Germinal center (tissue), 1 donor: ENCODE data around the gene PIH1D2.
"Not testable (repeated sequence)": the region's sequence is repeated elsewhere in the genome, so short reads cannot be mapped to it uniquely, and the experiment has no call there.

Experiments
- DNase-seq: peaks from one replicate; pipeline ENCODE4 v3.0.0; 2012; ENCODE audit warnings: mixed read lengths, low spot score

PIH1D2 gene

DNA sequence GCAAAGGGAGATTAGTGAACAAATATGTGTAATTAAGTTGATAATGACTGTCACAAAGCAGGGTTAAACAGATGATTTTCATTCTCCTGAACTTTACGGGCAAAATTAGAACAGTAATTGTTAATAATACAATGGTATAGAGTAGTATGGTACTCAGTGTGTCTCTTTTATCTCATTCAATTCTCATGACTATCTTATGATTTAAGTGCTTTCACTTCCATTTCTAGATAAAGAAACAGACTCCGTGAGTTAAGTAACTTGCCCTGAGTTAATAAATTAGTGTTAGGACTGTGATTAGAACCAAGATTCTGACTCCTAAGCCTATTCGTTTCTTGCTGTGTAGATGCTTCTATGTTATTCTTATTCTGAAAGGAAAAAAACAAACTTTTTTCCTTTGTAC lies 22.0 kb downstream of the PIH1D2 start:
- no peak for DNase-seq

DNA sequence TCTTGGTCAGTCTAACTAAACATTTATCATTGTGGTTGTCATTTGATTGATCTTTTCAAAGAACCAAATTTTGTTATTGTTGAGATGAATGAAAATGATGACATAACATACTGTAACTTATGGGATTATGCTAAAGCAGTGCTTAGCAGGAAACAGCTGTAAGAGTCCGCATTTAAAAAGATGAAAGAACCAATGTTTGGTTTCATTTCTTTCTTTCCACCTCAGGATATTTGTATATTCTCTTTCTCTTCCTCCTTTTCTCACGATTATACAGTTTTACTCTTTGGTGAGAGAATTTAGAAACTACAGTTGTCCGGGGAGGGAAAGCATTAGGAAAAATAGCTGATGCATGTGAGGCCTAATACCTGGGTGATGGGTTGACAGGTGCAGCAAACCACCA lies 23.1 kb downstream of the PIH1D2 start:
- peak; percentile 54 for DNase-seq

DNA sequence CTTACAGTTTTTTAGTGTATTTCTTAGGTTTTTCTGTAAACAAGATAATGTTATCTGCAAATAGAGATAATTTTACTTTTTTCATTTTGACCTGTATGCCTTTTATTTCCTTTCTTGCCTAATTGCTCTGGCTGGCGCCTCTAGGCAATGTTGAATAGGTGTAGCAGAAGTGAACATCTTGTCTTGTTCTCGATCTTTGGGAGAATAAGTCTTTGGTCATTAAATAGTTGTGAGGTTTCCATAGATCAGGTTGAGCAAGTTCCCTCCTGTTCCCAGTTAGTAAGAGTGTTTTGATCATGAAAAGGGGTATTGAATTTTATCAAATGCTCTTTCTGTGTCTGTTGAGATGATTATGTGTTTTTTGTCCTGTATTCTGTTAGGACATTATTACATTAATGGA lies 24.0 kb downstream of the PIH1D2 start:
- no peak for DNase-seq

DNA sequence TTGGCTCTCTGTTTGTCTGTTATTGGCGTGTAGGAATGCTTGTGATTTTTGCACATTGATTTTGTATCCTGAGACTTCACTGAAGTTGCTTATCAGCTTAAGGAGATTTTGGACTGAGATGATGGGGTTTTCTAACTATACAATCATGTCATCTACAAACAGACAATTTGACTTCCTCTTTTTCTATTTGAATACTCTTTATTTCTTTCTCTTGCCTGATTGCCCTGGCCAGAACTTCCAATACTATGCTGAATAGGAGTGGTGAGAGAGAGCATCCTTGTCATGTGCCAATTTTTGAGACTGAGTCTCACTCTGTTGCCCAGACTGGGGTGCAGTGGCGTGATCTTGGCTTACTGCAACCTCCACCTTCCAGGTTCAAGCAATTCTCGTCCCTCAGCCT lies 25.6 kb downstream of the PIH1D2 start:
- not testable (repeated sequence) for DNase-seq

DNA sequence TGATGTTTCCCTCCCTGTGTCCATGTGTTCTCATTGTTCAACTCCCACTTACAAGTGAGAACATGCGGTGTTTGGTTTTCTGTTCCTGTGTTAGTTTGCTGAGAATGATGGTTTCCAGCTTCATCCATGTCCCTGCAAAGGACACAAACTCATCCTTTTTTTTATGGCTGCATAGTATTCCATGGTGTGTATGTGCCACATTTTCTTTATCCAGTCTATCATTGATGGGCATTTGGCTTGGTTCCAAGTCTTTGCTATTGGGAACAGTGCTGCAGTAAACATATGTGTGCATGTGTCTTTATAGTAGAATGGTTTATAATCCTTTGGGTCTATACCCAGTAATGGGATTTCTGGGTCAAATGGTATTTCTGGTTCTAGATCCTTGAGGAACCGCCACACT lies 27.2 kb downstream of the PIH1D2 start:
- not testable (repeated sequence) for DNase-seq

DNA sequence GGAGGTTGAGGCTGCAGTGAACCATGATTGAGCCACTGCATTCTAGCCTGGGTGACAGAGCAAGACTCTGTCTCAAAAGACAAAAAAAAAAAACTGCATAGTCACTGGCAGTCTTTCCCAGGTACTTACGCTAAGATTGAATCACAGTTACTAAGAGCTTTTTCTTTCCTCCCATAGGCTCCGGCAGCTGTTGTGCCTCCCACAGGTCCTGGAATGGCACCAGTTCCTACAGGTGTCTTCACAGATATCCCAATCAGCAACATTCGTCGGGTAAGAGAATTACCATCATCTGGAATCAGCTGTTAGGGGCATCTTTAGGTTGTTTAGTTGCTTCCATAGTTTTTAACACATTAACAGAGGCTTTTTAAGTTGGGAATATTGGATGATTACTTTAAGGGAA lies 28.9 kb downstream of the PIH1D2 start:
- DNase-seq, result no peak

DNA sequence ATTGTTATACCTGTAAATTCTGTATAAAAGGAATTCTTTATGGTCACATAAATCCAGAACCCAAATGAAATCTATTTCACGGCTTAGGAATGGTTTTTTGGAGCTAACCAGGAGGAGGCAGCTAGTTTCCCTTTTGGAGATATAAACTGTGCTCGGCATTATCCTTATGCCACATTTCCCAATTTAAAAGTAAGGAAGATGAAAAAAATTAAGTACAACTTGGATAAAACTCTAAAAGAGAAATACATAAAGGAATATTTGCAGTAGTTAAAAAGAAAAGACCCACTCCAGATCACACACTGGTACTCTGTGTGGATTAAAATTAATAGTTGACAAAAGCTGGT lies 30.9 kb downstream of the PIH1D2 start:
- DNase-seq, result no peak

DNA sequence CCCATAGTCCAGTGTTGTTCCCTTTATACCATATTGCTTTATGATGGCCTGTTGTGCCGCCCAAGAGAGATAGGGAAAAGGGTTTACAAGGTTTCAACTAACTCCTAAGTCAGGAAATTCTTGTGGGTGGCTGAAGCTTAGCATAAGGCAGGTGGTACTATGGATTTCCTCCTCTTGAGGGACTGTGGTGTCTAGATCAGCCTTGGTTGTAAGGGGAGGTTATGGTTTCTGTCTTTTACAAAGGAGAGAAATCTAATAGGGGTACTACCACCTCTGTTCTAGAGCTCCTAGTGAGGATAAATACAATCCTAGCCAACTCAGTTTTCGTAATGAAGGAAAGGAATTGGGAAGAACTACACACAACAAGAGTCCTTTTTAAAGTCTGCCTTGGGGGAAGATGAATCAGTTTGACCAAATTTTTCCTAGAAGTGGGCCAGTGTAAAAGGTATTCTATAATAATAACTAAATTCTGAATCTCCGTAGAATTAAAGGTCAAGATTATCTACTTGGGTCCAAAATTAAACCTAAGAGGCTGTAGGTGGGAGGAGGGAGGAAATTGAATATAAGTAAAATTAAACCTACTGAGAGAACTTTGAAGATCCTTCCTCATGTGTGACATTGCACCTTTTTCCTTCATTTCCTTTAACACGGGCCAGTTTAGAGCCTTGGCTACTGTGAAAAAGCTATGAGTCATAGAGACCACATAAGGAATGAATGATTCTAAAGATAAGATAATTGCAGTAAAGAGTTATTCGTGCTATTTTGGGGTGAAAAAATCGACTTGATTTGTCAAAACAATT lies 31.5 kb downstream of the PIH1D2 start:
- DNase-seq, result no peak

DNA sequence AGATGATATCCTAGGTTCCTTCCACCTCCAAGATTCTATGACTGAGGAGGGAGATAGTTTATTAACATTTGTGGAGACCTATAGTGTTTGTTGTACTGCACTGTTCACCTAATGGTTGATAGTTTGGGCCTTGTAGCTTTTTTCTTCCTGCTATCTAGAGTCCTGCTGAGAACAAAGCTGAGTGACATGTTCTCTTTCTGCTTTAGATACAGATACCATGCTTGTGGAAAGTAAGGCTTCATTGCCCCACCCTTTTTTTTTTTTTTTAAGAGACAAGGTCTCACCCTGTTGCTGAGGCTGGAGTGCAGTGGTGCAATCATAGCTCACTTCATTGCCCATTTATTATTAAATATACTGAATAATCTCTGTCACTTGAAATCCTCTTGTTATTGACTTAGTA lies 36.3 kb downstream of the PIH1D2 start:
- DNase-seq, result no peak

DNA sequence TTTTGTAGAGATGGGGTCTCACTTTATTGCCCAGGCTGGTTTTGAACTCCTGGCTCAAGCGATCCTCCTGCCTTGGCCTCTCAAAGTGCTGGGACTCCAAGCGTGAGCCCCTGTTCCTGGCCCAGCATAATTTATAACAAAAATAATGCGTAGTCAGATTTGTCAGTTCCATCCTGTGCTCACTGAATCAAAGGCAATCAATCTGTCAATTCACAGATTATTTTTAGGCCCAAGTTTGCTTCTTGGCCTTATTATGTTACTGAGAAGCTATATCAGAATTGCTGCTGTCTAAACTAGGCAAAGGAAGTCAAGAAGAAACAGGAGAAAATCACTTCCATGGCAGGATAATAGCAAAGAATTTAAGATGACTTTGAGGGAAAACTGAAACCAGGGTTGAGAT lies 39.9 kb downstream of the PIH1D2 start:
- DNase-seq, result no peak

DNA sequence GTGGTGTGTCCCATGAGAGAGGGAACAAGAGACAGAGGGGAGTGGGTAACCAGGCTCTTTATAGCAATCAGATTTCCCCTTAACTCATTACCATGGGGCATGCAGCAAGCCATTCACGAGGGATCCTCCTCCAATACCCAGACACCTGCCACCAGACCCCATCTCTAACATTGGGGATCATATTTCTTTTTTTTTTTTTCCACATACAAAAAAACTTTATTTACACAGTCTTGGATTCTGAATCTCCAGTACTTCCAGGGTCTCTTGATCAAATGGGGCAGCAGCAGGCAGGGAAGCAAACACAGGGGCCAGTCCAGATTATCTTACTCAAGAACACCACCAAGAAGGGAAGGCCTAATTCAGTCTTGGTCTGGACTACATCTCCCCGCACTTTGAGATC lies 44.4 kb downstream of the PIH1D2 start:
- DNase-seq, result no peak

DNA sequence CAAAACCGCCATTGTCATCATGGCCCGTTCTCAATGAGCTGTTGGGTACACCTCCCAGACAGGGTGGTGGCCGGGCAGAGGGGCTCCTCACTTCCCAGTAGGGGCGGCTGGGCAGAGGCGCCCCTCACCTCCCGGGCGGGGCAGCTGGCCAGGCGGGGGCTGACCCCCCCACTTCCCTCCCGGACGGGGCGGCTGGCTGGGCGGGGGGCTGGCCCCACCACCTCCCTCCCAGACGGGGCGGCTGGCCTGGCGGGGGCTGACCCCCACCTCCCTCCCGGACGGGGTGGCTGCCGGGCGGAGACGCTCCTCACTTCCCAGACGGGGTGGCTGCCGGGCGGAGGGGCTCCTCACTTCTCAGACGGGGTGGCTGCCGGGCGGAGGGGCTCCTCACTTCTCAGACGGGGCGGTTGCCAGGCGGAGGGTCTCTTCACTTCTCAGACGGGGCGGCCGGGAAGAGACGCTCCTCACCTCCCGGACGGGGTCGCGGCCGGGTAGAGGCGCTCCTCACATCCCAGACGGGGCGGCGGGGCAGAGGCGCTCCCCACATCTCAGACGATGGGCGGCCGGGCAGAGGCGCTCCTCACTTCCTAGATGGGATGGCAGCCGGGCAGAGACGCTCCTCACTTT lies 46.9 kb downstream of the PIH1D2 start:
- DNase-seq, result not testable (repeated sequence)

DNA sequence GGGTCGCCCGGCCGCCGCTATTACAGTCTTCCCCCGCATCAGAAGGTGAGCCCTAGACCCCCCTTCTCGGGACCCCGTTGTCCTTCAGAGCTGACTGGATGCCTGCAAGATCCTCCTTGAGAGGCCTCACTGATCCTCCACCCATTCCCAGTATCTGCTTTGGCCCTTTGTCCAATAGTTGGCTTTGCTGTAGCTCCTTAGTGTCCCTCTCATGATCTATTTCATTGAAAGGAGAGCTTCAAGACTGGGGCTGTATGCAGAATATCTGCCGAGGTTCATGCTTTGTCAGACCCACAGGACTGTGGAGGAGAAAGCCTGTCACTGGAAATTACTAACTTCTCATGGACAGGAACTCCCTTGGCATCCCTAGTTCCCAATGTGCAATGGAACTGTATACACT lies 48.1 kb downstream of the PIH1D2 start:
- no peak for DNase-seq

DNA sequence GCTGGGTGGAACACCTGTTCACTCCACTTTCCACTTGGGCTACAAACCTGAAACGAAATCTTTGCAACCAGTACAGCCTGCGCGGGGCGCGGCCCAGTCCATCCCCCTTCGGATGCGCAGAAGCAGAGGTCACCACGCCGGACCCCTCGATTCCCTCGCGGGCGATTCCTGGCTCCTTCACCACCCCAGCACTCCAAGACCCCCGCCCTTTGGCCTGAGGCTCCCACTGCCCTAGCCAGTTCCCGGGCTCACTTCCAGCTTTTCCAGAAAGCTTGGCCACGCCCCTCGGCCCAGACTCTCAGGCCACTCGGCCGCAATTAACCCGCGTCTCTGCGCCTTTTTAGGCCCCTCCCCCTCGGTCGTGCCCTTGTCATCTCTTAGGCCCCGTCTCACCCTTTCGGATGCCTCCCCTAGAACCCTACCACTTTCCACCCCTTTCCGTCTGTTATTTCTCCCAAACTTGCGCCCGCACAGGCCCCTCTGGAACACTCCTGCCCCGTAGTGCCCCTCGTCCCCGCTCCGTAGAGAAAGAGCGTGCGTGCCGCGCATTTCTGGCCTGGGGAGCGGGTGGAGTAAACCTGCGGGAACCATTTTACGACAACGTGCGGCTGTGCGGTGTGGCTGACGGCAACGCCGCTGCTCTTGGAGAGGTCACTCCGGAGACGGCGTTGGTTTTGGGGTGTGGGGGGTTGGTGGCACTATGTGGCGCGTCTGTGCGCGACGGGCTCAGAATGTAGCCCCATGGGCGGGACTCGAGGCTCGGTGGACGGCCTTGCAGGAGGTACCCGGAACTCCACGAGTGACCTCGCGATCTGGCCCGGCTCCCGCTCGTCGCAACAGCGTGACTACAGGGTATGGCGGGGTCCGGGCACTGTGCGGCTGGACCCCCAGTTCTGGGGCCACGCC lies 48.8 kb downstream of the PIH1D2 start, which contains the start of gene DLAT:
Gene DLAT (plus strand): TSS at position 636 of the 906 bp plus-strand sequence. CDS start 65 bp downstream, at position 701.
- peak; percentile 76 for DNase-seq

DNA sequence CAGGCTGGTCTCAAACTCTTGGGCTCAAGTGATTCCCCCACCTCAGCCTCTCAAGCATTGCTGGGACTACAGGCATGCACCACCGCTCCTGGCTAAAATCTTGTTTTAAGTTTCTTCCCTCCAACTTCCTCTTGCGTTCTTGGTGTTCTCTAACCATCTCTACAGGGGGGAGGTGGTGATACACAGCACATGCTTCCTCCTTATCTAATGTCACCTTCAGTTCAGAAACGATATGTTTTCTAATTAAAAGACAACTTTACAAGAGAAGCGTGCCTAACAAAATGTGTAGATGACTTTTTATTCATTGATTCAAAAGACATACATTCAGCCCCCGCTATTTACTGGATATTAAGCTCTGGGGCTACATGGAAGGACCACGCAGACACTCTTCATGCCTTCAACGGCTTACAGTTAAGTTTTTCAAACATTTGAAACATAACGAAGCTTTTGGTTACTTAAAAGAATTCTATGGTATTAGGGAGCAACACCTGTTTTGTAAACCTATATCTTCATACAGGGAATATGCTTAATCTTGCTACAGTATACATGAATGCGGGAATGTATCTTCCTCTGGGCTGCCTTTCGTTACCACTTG lies 49.5 kb downstream of the PIH1D2 start:
- peak; percentile 57 for DNase-seq

DNA sequence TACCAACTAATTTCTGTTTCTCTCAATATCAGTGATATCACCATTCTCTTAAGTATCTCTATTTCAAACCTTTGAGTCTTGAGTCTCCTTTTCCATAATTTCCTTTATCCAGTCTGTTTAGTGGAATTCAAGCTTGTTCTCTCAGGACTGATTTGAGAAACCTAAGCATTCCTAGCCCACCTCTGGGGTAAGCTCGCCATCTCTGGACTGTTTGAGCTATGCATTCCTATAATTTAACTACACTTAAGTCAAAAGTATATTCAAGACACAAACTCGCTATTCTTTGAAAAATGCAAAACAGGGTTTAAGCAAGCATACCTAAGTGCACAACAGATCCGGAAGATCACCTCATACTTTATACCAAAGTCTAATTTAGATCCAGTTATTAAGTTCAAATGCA lies 50.7 kb downstream of the PIH1D2 start:
- peak; percentile 14 for DNase-seq

DNA sequence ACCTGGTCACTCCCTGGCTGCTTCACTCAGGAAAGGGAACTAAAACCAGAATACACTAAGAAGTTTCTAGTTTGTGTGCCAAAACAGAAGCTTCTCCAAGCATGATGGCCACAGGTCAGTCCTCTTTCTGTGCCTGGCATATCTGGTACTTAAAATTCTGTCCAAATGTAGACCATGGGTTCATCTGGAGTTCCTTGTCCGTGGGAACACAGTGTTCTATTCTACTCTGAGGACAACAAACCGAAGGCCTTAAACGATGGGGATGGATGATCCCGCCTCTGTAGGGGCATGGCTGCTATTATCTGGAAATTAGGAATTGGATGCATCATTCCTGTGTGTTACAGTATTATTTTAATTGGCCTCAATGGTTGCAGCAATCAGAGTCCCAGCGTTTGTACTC lies 54.8 kb downstream of the PIH1D2 start:
- no peak for DNase-seq
